KMS-11 (cell line): ENCODE measurements around the gene C19orf25.

Experiments used
- H2AFZ ChIP-seq: fragments of 200-600 bp; sonication (generic); 2 replicates; pipeline ENCODE4 v1.6.1; 2016; ENCODE audit warnings: antibody characterized with exemption, mixed run types, low read depth
- H3K27ac ChIP-seq: fragments of 200-600 bp; sonication (generic); 2 replicates; pipeline ENCODE4 v1.6.1; 2016; ENCODE audit warnings: mild to moderate bottlenecking, mixed run types
- H3K27me3 ChIP-seq: fragments of 200-600 bp; sonication (generic); 2 replicates; pipeline ENCODE4 v1.6.1; 2017; ENCODE audit warnings: mild to moderate bottlenecking, low read depth, mixed run types, moderate library complexity; ENCODE audit not compliant: insufficient read depth
- H3K36me3 ChIP-seq: fragments of 200-600 bp; sonication (generic); 2 replicates; pipeline ENCODE4 v1.6.1; 2017; ENCODE audit warnings: mild to moderate bottlenecking, mixed run types; ENCODE audit not compliant: insufficient read depth
- H3K4me1 ChIP-seq: fragments of 200-600 bp; sonication (generic); 2 replicates; pipeline ENCODE4 v1.6.1; 2016; ENCODE audit warnings: mild to moderate bottlenecking, low read depth, mixed run types; ENCODE audit not compliant: poor library complexity, severe bottlenecking
- H3K4me2 ChIP-seq: fragments of 200-600 bp; sonication (generic); 2 replicates; pipeline ENCODE4 v1.7.0; 2016; ENCODE audit warnings: mild to moderate bottlenecking, mixed run types
- H3K4me3 ChIP-seq: fragments of 200-600 bp; sonication (generic); IDR thresholded peaks from 2 replicates; pipeline ENCODE4 v1.6.1; 2017; ENCODE audit warnings: low read depth, low read length, mixed read lengths; ENCODE audit not compliant: insufficient read depth
- H3K79me2 ChIP-seq: fragments of 200-600 bp; sonication (generic); 2 replicates; pipeline ENCODE4 v1.6.1; 2016; ENCODE audit warnings: low read depth, mixed run types; ENCODE audit not compliant: insufficient read depth
- H3K9ac ChIP-seq: fragments of 200-600 bp; sonication (generic); 2 replicates; pipeline ENCODE4 v1.6.1; 2016; ENCODE audit warnings: mild to moderate bottlenecking, mixed run types
- H4K20me1 ChIP-seq: fragments of 200-600 bp; sonication (generic); 2 replicates; pipeline ENCODE4 v1.6.1; 2016; ENCODE audit warnings: mild to moderate bottlenecking, mixed run types; ENCODE audit not compliant: insufficient read depth
- TF ChIP-seq, protein P1 (sequence below): fragments of 200-600 bp; sonication (generic); conservative IDR thresholded peaks from 2 replicates; pipeline ENCODE4 v1.6.1; 2017; ENCODE audit warnings: low read depth, mild to moderate bottlenecking, antibody characterized with exemption, low read length, moderate library complexity, mixed read lengths

Gene C19orf25

DNA sequence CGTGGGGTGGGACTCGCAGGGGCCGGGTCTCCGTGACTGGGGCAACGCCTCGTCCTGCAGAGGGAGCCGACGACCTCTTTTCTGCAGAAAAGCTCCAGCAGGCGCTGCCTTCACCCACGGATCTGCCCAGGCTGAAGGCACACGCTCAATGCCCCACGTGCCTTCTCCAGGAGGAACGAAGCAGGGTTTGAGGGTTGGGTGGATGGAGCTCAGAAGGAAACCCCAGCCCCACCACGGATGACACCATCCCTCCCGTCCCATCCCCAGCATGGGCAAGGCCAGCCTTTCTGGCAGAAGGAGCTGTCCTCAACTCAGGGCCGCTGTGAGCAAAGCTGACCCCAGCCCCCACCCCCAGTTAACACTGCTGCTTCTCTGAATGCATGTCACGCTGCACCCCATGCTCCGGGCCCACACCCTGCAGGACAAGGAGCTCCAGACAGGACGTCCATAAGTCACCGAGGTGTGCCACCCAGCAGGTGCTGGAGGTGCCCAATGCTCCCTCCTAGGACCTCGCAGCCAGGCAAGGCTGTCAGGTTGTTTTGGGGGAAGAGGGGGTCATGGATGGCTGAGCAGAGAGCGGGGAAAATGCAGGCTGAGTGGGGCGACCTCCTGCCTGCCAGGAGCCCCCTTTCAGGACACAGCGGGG, 7.4 kb downstream of the C19orf25 start:
- H2AFZ ChIP-seq: no peak overlapping the region
- H3K79me2 ChIP-seq: no peaks in the 10 kb centered on the region
- no peaks in the 10 kb centered on the region; the same call in 1 of the 2 replicates for H3K36me3 ChIP-seq
- peak overlapping the region; percentile 68 for H3K4me2 ChIP-seq
- no peak overlapping the region for H3K27ac ChIP-seq
- H3K9ac ChIP-seq: no peak overlapping the region
- TF ChIP-seq, protein P1, sequence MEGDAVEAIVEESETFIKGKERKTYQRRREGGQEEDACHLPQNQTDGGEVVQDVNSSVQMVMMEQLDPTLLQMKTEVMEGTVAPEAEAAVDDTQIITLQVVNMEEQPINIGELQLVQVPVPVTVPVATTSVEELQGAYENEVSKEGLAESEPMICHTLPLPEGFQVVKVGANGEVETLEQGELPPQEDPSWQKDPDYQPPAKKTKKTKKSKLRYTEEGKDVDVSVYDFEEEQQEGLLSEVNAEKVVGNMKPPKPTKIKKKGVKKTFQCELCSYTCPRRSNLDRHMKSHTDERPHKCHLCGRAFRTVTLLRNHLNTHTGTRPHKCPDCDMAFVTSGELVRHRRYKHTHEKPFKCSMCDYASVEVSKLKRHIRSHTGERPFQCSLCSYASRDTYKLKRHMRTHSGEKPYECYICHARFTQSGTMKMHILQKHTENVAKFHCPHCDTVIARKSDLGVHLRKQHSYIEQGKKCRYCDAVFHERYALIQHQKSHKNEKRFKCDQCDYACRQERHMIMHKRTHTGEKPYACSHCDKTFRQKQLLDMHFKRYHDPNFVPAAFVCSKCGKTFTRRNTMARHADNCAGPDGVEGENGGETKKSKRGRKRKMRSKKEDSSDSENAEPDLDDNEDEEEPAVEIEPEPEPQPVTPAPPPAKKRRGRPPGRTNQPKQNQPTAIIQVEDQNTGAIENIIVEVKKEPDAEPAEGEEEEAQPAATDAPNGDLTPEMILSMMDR: no peak
- H4K20me1 ChIP-seq: no peaks in the 10 kb centered on the region
- H3K27me3 ChIP-seq: peaks cover 16% of the 10 kb centered on the region
- H3K4me1 ChIP-seq: peaks cover 9% of the 10 kb centered on the region
- no peak overlapping the region for H3K4me3 ChIP-seq

DNA sequence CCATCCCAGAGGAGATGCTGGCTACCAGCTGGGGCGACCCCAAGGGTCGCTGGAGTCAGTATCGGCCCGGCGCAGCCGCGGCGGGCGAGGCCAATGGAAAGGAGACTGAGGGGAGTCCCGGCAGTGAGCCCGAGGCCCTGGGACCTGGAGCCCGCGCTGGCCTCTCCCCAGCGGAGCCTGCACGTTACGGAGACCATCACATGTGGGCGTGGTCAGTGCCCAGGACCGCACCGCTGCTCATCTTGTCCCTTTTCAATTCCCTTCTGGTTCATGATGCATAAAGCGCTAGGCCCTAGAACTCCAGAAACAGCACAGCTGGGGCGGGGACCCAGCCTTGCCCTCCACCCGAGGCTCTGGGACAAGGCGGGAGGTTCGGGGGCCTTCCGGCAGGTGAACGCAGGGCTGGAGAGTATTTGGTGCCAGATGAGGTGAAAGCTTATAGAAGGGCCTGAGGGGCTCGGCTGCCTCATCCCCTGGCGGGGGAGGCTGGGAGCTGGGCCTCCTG, 8.0 kb downstream of the C19orf25 start:
- no peaks in the 10 kb centered on the region for H4K20me1 ChIP-seq
- H3K79me2 ChIP-seq: no peaks in the 10 kb centered on the region
- H3K9ac ChIP-seq: no peak overlapping the region
- H3K4me1 ChIP-seq: peaks cover 9% of the 10 kb centered on the region
- peaks cover 16% of the 10 kb centered on the region for H3K27me3 ChIP-seq
- H3K4me3 ChIP-seq: no peak overlapping the region
- no peaks in the 10 kb centered on the region for H3K36me3 ChIP-seq
- TF ChIP-seq, protein P1: no peak
- peak overlapping the region; percentile 68 for H3K4me2 ChIP-seq
- H2AFZ ChIP-seq: no peak overlapping the region; the same call in 1 of the 2 replicates
- no peak overlapping the region for H3K27ac ChIP-seq

DNA sequence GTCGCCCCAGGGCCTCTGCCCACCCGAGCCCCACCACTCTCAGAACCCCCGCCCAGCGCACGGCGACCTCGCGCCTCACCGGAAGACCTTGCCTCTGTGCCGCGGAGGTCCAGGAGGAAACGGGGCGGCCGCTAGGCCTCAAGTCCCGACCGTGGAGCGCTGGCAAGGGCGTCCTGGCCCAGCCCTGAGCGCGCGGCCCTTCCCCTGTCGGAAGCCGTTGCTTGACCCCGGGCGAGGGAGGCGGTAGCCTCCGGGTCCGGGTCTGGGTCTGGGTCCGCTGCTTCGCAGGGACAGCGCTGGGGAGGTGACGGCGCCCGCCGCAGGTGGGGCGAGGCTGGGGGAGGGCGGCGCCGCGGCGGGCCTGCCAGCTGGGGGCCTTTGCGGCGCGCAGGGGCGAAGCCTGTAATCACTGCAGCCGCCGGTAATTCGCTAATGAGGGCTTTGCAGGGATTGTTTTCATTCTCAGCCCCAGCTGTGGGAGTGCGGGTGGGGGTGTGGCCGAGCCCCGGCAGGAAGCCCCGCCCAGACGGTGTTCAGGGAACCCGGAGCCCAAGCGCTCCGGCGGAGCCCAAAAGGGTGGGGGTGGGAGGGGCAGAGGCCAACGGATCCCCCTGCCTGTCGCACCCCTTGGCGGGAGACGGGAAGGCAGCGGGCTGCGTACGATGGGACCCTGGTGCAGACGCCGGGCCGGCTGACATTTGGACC, 8.6 kb downstream of the C19orf25 start:
- Histone ChIP-seq H3K4me1 (peaks cover 9% of the 10 kb centered on the region), H3K4me2 (peak overlapping the region; percentile 68), H3K27me3 (peaks cover 16% of the 10 kb centered on the region), H3K36me3 (no peaks in the 10 kb centered on the region), H4K20me1 (no peaks in the 10 kb centered on the region), H3K79me2 (no peaks in the 10 kb centered on the region), H3K4me3 (no peak overlapping the region), H3K9ac (no peak overlapping the region), H2AFZ (no peak overlapping the region; the same call in 1 of the 2 replicates), H3K27ac (no peak overlapping the region)
- TF ChIP-seq, protein P1: no peak

DNA sequence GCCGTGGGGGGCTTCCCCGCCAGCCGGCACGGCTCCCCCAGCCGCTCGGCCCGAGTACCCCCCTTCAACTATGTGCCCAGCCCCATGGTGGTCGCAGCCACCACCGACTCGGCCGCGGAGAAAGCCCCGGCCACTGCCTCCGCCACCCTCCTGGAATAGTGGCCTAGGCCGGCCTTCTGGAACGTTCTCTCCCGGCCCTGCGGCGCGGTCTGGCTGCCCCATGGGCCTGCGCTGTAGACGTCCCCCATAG, 9.0 kb downstream of the C19orf25 start:
- H3K36me3 ChIP-seq: no peaks in the 10 kb centered on the region
- no peaks in the 10 kb centered on the region for H4K20me1 ChIP-seq
- no peak overlapping the region for H3K9ac ChIP-seq
- H3K27me3 ChIP-seq: peaks cover 16% of the 10 kb centered on the region
- no peak overlapping the region for H2AFZ ChIP-seq
- peaks cover 9% of the 10 kb centered on the region for H3K4me1 ChIP-seq
- H3K4me3 ChIP-seq: no peak overlapping the region
- no peaks in the 10 kb centered on the region for H3K79me2 ChIP-seq
- H3K4me2 ChIP-seq: peak overlapping the region; percentile 68
- TF ChIP-seq, protein P1: no peak
- H3K27ac ChIP-seq: no peak overlapping the region
